Eye (tissue), 1 donor: ENCODE measurements around the gene FARP1.

Experiments used
- DNase-seq: peaks from one replicate; pipeline ENCODE4 v3.0.0-alpha.2; 2015

The FARP1 gene

GRCh38 chr13:98339684-98340425 is 197.0 kb downstream of the FARP1 start:
- DNase-seq: no peak

GRCh38 chr13:98342953-98343352 is 200.1 kb downstream of the FARP1 start:
- DNase-seq: no peak

GRCh38 chr13:98343461-98343860 is 200.6 kb downstream of the FARP1 start:
- no peak for DNase-seq

GRCh38 chr13:98344392-98344791 is 201.5 kb downstream of the FARP1 start:
- no peak for DNase-seq

- DNase-seq: no peak
Measured at GRCh38 chr13:98345107-98345935, 202.4 kb downstream of the FARP1 start.

- DNase-seq: no peak
Measured at GRCh38 chr13:98346904-98347636, 204.2 kb downstream of the FARP1 start.

GRCh38 chr13:98347756-98348155 is 204.9 kb downstream of the FARP1 start:
- no peak for DNase-seq

- DNase-seq: no peak
Measured at GRCh38 chr13:98348466-98349200, 205.7 kb downstream of the FARP1 start.

GRCh38 chr13:98349731-98350305 is 206.9 kb downstream of the FARP1 start:
- peak; percentile 50 for DNase-seq

GRCh38 chr13:98350746-98351330 is 207.9 kb downstream of the FARP1 start:
- DNase-seq: no peak

- DNase-seq: no peak
Measured at GRCh38 chr13:98351636-98352035, 208.7 kb downstream of the FARP1 start.

- no peak for DNase-seq
Measured at GRCh38 chr13:98352226-98352625, 209.3 kb downstream of the FARP1 start.

- DNase-seq: no peak
Measured at GRCh38 chr13:98353750-98354149, 210.9 kb downstream of the FARP1 start.

- no peak for DNase-seq
Measured at GRCh38 chr13:98358937-98359336, 216.0 kb downstream of the FARP1 start.

- no peak for DNase-seq
Measured at GRCh38 chr13:98360545-98360944, 217.7 kb downstream of the FARP1 start.

- DNase-seq: no peak
Measured at GRCh38 chr13:98363326-98363725, 220.4 kb downstream of the FARP1 start.

- no peak for DNase-seq
Measured at GRCh38 chr13:98364179-98364578, 221.3 kb downstream of the FARP1 start.

GRCh38 chr13:98364647-98365046 is 221.8 kb downstream of the FARP1 start:
- DNase-seq: no peak

GRCh38 chr13:98365302-98365701 is 222.4 kb downstream of the FARP1 start:
- no peak for DNase-seq

- no peak for DNase-seq
Measured at GRCh38 chr13:98366010-98366409, 223.1 kb downstream of the FARP1 start.

- DNase-seq: peak; percentile 38
Measured at GRCh38 chr13:98366443-98366842, 223.5 kb downstream of the FARP1 start.

GRCh38 chr13:98366959-98367358 is 224.1 kb downstream of the FARP1 start:
- no peak for DNase-seq
